GM12874 (cell line): ENCODE data around the gene NUDCD3.

Experiments used
- CTCF ChIP-seq: IDR thresholded peaks from 2 replicates; pipeline ENCODE4 v1.5.1; 2011; ENCODE audit warnings: low read depth, mild to moderate bottlenecking, control low read depth, low read length, moderate library complexity; ENCODE audit not compliant: insufficient read depth

The NUDCD3 gene

DNA sequence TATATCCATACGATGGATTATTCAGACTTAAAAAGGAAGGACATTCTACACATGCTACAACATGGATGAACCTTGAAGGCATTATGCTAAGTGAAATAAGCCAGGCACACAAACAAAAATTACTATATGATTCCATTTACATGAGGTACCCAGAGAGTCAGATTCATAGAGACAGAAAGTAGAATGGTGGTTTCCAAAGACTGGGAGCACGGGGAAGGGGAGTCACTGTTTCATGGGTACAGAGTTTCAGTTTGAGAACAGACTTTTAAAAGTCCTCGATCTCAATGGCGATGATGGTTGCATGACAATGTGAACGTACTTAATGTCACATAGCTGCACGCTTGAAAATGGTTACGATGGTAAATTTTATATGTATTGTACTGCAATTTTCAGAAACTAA is 39.3 kb downstream of the NUDCD3 start:
- no peak for TF ChIP-seq CTCF

DNA sequence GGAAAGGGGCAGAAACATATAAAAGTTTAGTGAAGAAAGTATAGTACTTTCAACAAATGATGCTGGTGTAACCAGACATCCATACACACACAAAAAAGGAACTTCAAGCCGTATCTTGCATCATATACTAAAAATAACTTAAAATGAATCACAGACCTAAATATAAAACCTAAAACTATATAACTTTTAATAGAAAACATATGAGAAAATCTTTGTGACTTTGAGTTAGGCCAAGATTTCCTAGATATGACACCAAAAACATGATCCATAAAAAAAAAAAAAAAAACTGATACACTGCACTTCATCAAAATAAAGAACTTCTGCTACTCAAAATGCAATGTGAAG is 40.9 kb downstream of the NUDCD3 start:
- TF ChIP-seq CTCF = no peak

DNA sequence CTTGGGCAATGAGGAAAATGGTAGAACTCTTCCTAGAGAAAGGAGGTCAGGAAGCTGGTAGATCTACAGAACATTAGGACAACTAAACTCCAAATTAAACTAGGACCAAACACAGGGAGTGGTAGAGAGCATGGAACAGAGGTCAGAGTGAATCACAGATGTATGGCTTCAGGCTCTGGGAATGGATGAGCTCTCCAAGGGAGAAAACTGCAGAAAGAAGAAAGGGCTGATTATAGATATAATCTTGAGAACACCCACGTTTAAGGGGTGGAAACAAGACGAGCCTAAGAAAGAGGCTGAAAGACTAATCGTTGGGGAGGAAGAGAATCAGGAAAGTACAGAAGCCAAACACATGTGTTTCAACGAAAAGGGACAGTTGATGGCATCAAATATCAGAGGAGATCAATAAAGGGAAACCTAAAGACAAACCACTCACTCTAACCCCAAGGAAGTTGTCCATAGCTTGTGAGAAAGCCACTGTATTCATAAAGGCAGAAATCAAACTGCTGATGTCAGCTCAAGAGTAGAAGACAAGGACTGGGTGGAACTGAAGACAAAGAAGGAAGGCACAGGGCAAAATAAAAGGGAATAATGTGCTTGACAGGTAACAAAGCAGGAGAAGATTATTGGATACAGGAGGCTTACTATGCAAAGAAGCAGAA is 41.4 kb downstream of the NUDCD3 start:
- TF ChIP-seq CTCF = no peak

- TF ChIP-seq CTCF = no peak
Measured at GRCh38 chr7:44447874-44448425, 42.5 kb downstream of the NUDCD3 start.

- no peak for TF ChIP-seq CTCF
Measured at GRCh38 chr7:44445986-44446671, 44.3 kb downstream of the NUDCD3 start.

GRCh38 chr7:44441079-44441478 is 49.4 kb downstream of the NUDCD3 start:
- TF ChIP-seq CTCF = no peak

- no peak for TF ChIP-seq CTCF
Measured at GRCh38 chr7:44440577-44441078, 49.8 kb downstream of the NUDCD3 start.
